Activated CD8-positive, alpha-beta T cell treated with anti-CD3 and anti-CD28 coated beads, Interleukin-2, amount 10 ng/mL, durations not matched to agents 7 days and 5 days (primary cell): Measurements from ENCODE around the gene CD68. TPM values are rescaled to one million over a fixed set of nuclear protein-coding genes. Genes with fewer than 3 reads are reported as not detected.

Experiments
- ATAC-seq: fragments of 150-1000 bp; cut with Tn5 transposase; one replicate; pipeline ENCODE4 v1.10.0; 2021; ENCODE audit warnings: moderate library complexity
- CTCF ChIA-PET: fragments of 350-600 bp; sonication (Branson Sonifier 250); formaldehyde crosslinking; loops from one replicate; lab custom pipeline; 2021; ENCODE audit warnings: antibody characterized with exemption; lab: Charles Lee
- POLR2A ChIA-PET: fragments of 350-600 bp; sonication (Branson Sonifier 250); formaldehyde crosslinking; loops from one replicate; lab custom pipeline; 2021; ENCODE audit warnings: antibody characterized with exemption; lab: Charles Lee
- DNase-seq: peaks from one replicate; pipeline ENCODE4 v3.0.0-alpha.2; 2020
- H3K27ac Mint-ChIP-seq: one replicate; pipeline ENCODE4 v1.8.0; 2021; ENCODE audit warnings: mild to moderate bottlenecking, mixed read lengths
- H3K27me3 Mint-ChIP-seq: one replicate; pipeline ENCODE4 v1.8.0; 2021; ENCODE audit warnings: low read depth, mixed read lengths
- H3K36me3 Mint-ChIP-seq: one replicate; pipeline ENCODE4 v1.8.0; 2021; ENCODE audit warnings: low read depth, mixed read lengths
- H3K4me1 Mint-ChIP-seq: one replicate; pipeline ENCODE4 v1.8.0; 2021; ENCODE audit warnings: low read depth, mixed read lengths
- H3K4me3 Mint-ChIP-seq: one replicate; pipeline ENCODE4 v1.8.0; 2021; ENCODE audit warnings: mild to moderate bottlenecking, mixed read lengths
- H3K9me3 Mint-ChIP-seq: one replicate; pipeline ENCODE4 v1.8.0; 2022; ENCODE audit warnings: mixed read lengths; ENCODE audit not compliant: insufficient read depth
- total RNA-seq, 2 experiments: library from RNA; stranded (reverse); gene quantifications; one replicate each; pipeline ENCODE4 v1.2.3, GENCODE V29; 2021

CD68 gene
- 10 to 100 TPM in 1 of 2 experiments, 1 to 10 TPM in 1; 9.4 to 10.7 TPM for total RNA-seq

- no peaks in the 10 kb centered on the region for H3K9me3 Mint-ChIP-seq
- ChIA-PET CTCF (interaction anchor here (1.0 to 2.6 kb wide), 3 partner anchors 10 to 109 kb away, joined by 5 to 14 read pairs (median 13); partner anchors contain the start of genes SENP3, SOX15 and WRAP53), POLR2A (interaction anchor here (1.0 to 6.8 kb wide), 6 partner anchors 7 to 278 kb away, joined by 3 to 105 read pairs (median 9); partner anchors contain the start of genes NAA38, POLR2A, SENP3 and SOX15)
- DNase-seq (peak; percentile 77), ATAC-seq (peak; percentile 34)
- H3K27ac Mint-ChIP-seq, result peak within 1 kb of the TSS; percentile 87
- H3K36me3 Mint-ChIP-seq, result peaks cover 77% of the 10 kb centered on the region
- H3K4me1 Mint-ChIP-seq, result peaks cover 91% of the 10 kb centered on the region
- peak within 1 kb of the TSS; percentile 55 for H3K4me3 Mint-ChIP-seq
- no peaks in the 10 kb centered on the region for H3K27me3 Mint-ChIP-seq
Observed at GRCh38 chr17:7579001-7579833, at the start of gene CD68. Gene CD68 (plus strand): TSS chr17:7579638. CDS start chr17:7579678, 40 bp downstream.

GRCh38 chr17:7530023-7530900, 49.2 kb upstream of the CD68 start:
- DNase-seq (no peak), ATAC-seq (no peak)
- H3K9me3 Mint-ChIP-seq, result peaks cover 14% of the 10 kb centered on the region
- no peak overlapping the region for H3K4me3 Mint-ChIP-seq
- POLR2A ChIA-PET, result no interaction called here
- peaks cover 6% of the 10 kb centered on the region for H3K27me3 Mint-ChIP-seq
- H3K4me1 Mint-ChIP-seq, result no peaks in the 10 kb centered on the region
- H3K36me3 Mint-ChIP-seq, result peaks cover 11% of the 10 kb centered on the region
- CTCF ChIA-PET, result no interaction called here
- H3K27ac Mint-ChIP-seq, result no peak overlapping the region

GRCh38 chr17:7538050-7538449, 41.4 kb upstream of the CD68 start:
- Mint-ChIP-seq H3K4me1 (no peaks in the 10 kb centered on the region), H3K9me3 (peaks cover 11% of the 10 kb centered on the region), H3K4me3 (no peak overlapping the region), H3K27me3 (peaks cover 15% of the 10 kb centered on the region), H3K36me3 (no peaks in the 10 kb centered on the region), H3K27ac (no peak overlapping the region)
- no peak for ATAC-seq
- ChIA-PET POLR2A (interaction anchor here (1.1 kb wide), 1 partner anchor 54 kb away, joined by 4 read pairs; the partner anchor contains the start of gene POLR2A), CTCF (interaction anchor here (0.6 to 1.6 kb wide), 2 partner anchors 15 to 22 kb away, joined by 3 to 6 read pairs; no protein-coding TSS in a partner anchor)
- DNase-seq, result no peak

GRCh38 chr17:7538891-7539545, 40.4 kb upstream of the CD68 start:
- Mint-ChIP-seq H3K27me3 (peaks cover 20% of the 10 kb centered on the region), H3K36me3 (no peaks in the 10 kb centered on the region), H3K27ac (no peak overlapping the region), H3K4me1 (no peaks in the 10 kb centered on the region), H3K9me3 (peaks cover 11% of the 10 kb centered on the region), H3K4me3 (no peak overlapping the region)
- DNase-seq (no peak), ATAC-seq (no peak)
- ChIA-PET POLR2A (no interaction called here), CTCF (interaction anchor here (1.1 kb wide), 1 partner anchor 22 kb away, joined by 5 read pairs; no protein-coding TSS in a partner anchor)

GRCh38 chr17:7541074-7541621, 38.3 kb upstream of the CD68 start:
- Mint-ChIP-seq H3K4me1 (no peaks in the 10 kb centered on the region), H3K36me3 (no peaks in the 10 kb centered on the region), H3K27ac (no peak overlapping the region), H3K4me3 (no peak overlapping the region), H3K27me3 (peaks cover 15% of the 10 kb centered on the region), H3K9me3 (peaks cover 11% of the 10 kb centered on the region)
- no peak for DNase-seq
- ChIA-PET POLR2A (interaction anchor here (0.6 kb wide), 1 partner anchor 145 kb away, joined by 3 read pairs; no protein-coding TSS in a partner anchor), CTCF (interaction anchor here (3.9 kb wide), 1 partner anchor 20 kb away, joined by 21 read pairs; no protein-coding TSS in a partner anchor)
- ATAC-seq, result no peak

GRCh38 chr17:7544911-7545310, 34.5 kb upstream of the CD68 start:
- no peaks in the 10 kb centered on the region for H3K9me3 Mint-ChIP-seq
- ATAC-seq, result no peak

GRCh38 chr17:7548585-7549400, 30.6 kb upstream of the CD68 start, which contains the start of gene TNFSF12:
Gene TNFSF12 (plus strand): TSS chr17:7549058. CDS start chr17:7549154, 96 bp downstream.
- DNase-seq (peak; percentile 80), ATAC-seq (peak; percentile 70)
- peaks cover 42% of the 10 kb centered on the region for H3K36me3 Mint-ChIP-seq
- H3K4me3 Mint-ChIP-seq, result peak within 1 kb of the TSS; percentile 88
- H3K27ac Mint-ChIP-seq, result peak within 1 kb of the TSS; percentile 92
- ChIA-PET POLR2A (interaction anchor here (0.9 to 3.1 kb wide), 8 partner anchors 9 to 213 kb away, joined by 3 to 14 read pairs (median 4); partner anchors contain the start of genes ACAP1, POLR2A, SENP3 and TNFSF13), CTCF (interaction anchor here (1.0 to 4.6 kb wide), 7 partner anchors 9 to 40 kb away, joined by 3 to 44 read pairs (median 4); partner anchors contain the start of gene SENP3)
- H3K4me1 Mint-ChIP-seq, result peaks cover 57% of the 10 kb centered on the region
- no peaks in the 10 kb centered on the region for H3K27me3 Mint-ChIP-seq
- H3K9me3 Mint-ChIP-seq, result no peaks in the 10 kb centered on the region

More at GRCh38 chr17:7544911-7545310, 34.5 kb upstream of the CD68 start:
- ChIA-PET POLR2A (no interaction called here), CTCF (interaction anchor here (3.9 kb wide), 1 partner anchor 16 kb away, joined by 21 read pairs; no protein-coding TSS in a partner anchor)
- DNase-seq, result no peak
- Mint-ChIP-seq H3K4me3 (no peak overlapping the region), H3K27ac (no peak overlapping the region), H3K36me3 (peaks cover 12% of the 10 kb centered on the region), H3K4me1 (peaks cover 18% of the 10 kb centered on the region), H3K27me3 (peaks cover 9% of the 10 kb centered on the region)

GRCh38 chr17:7549401-7550055, 29.9 kb upstream of the CD68 start:
- ATAC-seq (peak; percentile 45), DNase-seq (peak; percentile 64)
- Mint-ChIP-seq H3K4me3 (peak overlapping the region; percentile 88), H3K27ac (peak overlapping the region; percentile 91), H3K27me3 (no peaks in the 10 kb centered on the region), H3K36me3 (peaks cover 45% of the 10 kb centered on the region), H3K4me1 (peaks cover 60% of the 10 kb centered on the region), H3K9me3 (no peaks in the 10 kb centered on the region)
- ChIA-PET CTCF (interaction anchor here (0.8 to 4.6 kb wide), 5 partner anchors 11 to 503 kb away, joined by 3 to 44 read pairs (median 4); partner anchors contain the start of gene SENP3), POLR2A (interaction anchor here (0.9 to 3.1 kb wide), 7 partner anchors 9 to 214 kb away, joined by 3 to 14 read pairs (median 4); partner anchors contain the start of genes ACAP1, SENP3 and TNFSF13)

GRCh38 chr17:7550344-7550743, 29.1 kb upstream of the CD68 start:
- CTCF ChIA-PET, result interaction anchor here (0.8 to 4.6 kb wide), 5 partner anchors 10 to 504 kb away, joined by 3 to 44 read pairs (median 4); partner anchors contain the start of gene SENP3
- DNase-seq (no peak), ATAC-seq (no peak)
- H3K4me3 Mint-ChIP-seq, result peak overlapping the region; percentile 88
- H3K27me3 Mint-ChIP-seq, result no peaks in the 10 kb centered on the region
- H3K36me3 Mint-ChIP-seq, result peaks cover 50% of the 10 kb centered on the region
- H3K27ac Mint-ChIP-seq, result peak overlapping the region; percentile 91
- no peaks in the 10 kb centered on the region for H3K9me3 Mint-ChIP-seq
- peaks cover 65% of the 10 kb centered on the region for H3K4me1 Mint-ChIP-seq
- POLR2A ChIA-PET, result interaction anchor here (0.9 to 3.1 kb wide), 4 partner anchors 11 to 114 kb away, joined by 3 to 14 read pairs (median 4); partner anchors contain the start of gene SENP3
